Measurements from ENCODE around the gene CDCA8.
"Not testable (repeated sequence)": the region's sequence is repeated elsewhere in the genome, so short reads cannot be mapped to it uniquely, and the experiment has no call there.

CDCA8 gene

DNA sequence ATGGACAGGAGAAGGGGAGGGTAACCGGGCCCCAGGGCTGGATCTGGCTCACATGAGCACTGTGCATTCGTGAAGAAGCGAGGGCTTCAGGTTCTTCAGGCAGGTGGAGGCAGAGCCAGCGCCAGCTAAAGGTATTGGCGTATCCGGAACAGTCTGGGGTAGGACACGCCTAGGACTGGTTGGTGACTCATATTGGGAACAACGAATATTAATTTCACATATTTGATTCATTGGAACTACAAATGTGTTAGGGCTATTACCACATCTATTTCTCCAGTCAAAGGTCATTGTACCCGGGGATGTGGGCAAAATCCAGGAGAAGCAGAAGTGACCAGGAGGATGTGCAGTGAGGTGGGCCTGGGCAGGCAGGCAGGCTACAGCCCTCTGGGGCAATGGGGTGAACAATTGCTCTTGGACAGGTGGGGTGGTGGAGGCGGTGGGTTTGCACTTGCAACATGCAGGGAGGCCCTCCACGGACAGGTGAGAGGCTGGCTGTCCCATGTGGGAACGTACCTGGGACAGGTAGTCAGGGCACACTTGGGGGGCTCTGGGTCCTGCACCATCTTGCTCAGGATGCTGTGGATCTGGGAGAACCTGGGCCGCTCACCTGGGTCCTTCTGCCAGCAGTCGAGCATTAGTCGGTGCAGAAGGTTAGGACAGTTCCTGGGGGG, 26.7 kb downstream of the CDCA8 start:
- no peak for DNase-seq

DNA sequence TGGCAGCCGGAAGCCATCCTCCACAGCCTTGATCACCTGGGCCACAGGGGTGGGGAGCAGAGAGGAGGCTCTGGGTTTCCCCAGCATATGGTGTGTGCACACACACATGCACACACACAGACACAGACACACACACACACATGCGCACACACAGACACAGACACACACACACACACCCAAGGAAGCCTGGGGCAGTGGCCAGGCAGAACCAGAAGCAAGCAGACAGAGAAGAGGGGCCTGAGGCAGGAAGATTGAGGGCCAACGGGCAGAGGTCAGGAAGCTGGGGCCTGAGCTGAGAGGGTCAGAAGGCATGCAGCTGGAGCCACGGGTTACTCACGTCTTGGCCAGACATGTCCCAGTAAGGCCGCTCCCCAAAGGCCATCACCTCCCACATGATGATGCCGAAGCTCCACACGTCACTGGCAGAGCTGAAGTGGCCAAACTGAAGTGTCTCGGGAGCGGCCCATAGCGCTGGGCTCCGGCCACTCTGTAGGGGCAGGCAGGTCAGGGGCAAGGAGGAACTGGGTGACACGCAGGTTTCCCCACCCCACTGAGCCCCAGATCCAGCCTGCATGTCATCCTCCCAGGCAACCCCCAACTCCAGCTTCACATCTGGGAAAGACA, 27.4 kb downstream of the CDCA8 start:
- no peak for DNase-seq

GRCh38 chr1:37720231-37721130, 28.2 kb downstream of the CDCA8 start:
- DNase-seq, result no peak

GRCh38 chr1:37721565-37721964, 29.2 kb downstream of the CDCA8 start:
- DNase-seq, result no peak

GRCh38 chr1:37722181-37723071, 30.1 kb downstream of the CDCA8 start:
- DNase-seq, result no peak

GRCh38 chr1:37723072-37723389, 30.7 kb downstream of the CDCA8 start:
- no peak for DNase-seq

- no peak for DNase-seq
These were observed 31.2 kb downstream of the CDCA8 start for GRCh38 chr1:37723390-37724078.

- DNase-seq, result no peak
These were observed 32.3 kb downstream of the CDCA8 start for GRCh38 chr1:37724575-37724974.

DNA sequence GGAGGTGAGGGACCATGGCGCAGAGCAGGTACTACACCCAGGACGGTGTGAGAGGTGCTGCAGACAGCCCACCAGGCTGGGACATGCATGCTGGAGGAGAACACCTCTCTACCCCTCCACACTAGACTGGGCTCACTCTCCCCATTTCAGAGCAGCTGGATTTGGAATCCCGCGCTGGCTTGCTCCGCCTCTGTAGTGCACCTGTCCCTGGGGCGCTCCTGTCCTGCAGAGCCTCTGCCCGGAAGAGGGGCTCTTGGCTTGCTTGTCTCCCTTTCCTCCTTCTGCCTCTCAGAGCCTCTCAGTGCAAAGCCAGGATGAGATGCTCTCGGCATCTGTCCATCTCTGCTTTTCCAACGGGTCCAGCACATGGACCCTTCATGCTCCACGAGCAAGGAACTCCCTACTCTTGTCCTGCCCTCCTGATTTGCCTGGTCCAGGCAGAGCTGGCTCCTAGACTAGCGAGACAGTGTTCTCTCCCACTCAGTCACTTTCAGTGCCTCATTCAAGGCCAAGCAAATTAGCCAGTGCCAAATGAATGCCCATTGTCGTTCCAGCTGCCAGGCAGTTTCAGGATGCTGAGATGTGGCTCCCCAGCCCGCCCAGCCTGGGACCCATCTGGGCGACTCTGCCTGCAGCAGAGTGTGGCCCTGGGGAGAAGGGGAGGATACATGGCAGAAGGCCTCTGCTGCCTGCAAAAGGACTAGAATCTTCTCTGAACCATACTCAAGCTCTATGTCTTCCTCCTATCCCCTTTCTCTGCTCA, 33.7 kb downstream of the CDCA8 start:
- DNase-seq, result no peak

- no peak for DNase-seq
These were observed 34.7 kb downstream of the CDCA8 start for GRCh38 chr1:37726751-37727585.

DNA sequence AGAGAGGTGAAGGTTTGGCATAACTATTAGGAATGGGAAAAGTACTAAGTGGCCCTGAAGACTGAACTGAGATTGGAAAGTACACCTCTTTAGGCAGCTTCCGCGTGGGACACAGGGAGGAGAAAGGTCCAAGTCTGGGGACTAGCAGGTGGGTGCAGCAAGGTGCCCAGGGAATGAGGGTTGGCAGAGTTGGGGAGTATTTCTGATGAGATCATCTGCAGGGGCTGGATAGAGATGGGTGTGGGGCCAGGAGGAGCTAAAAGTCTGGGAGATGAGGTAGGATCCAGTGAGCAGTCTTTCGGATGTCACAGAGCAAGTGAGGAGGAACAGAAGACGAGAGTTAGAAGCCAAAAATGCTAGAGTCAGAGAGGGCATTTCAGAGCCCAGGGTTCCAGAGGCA, 36.1 kb downstream of the CDCA8 start:
- no peak for DNase-seq

DNA sequence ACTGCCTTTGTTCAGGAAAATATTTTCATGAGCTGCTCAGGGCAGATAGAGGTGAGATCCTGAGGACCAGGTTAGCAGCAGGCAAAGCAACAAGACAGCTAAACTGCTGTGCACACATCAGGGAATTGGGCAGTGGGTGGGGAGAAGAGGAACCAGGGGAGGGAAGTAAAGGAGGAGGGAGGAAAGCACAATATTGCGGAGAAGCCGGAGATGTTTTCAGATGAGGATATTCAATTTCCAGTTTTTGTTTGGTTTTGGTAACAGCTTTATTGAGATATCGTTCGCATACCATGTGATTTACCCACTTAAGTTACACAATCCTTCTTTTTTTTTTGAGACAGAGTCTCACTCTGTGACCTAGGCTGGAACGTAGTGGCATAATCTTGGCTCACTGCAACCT, 38.1 kb downstream of the CDCA8 start:
- peak; percentile 68 for DNase-seq

GRCh38 chr1:37731312-37732019, 39.1 kb downstream of the CDCA8 start:
- DNase-seq, result peak; percentile 26

- DNase-seq, result no peak
These were observed 39.9 kb downstream of the CDCA8 start for GRCh38 chr1:37732111-37732780.

- peak; percentile 2 for DNase-seq
These were observed 42.6 kb downstream of the CDCA8 start for GRCh38 chr1:37734629-37735591.

- DNase-seq, result not testable (repeated sequence)
These were observed 45.7 kb downstream of the CDCA8 start for GRCh38 chr1:37737975-37738374.

GRCh38 chr1:37738619-37739018, 46.3 kb downstream of the CDCA8 start:
- DNase-seq, result not testable (repeated sequence)

DNA sequence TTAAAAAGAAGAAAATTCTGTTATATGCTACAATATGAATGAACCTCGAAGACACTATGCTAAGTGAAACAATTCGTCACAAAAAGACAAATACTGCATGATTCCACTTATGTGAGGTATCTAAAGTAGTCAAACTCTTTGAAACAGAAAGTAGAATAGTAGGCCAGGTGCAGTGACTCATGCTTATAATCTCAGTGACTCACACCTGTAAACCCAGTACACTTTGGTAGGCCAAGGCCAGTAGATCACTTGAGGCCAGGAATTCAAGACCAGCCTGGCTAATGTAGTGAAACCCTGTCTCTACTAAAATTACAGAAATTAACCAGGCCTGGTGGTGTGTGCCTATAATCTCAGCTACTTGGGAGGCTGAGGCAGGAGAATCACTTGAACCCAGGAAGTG, 46.9 kb downstream of the CDCA8 start:
- no peak for DNase-seq
